ENCODE data around the gene ABCA13.

Gene ABCA13

GRCh38 chr7:48594349-48594748 is 423.1 kb downstream of the ABCA13 start:
- no peak overlapping the region for H3K4me3 ChIP-seq (replicated peaks; ENCODE audit: insufficient read depth, low read length)
- TF ChIP-seq SPI1 (IDR thresholded peaks at IDR 0.05; ENCODE audit: borderline replicate concordance, low read depth) (no peak), REST (IDR thresholded peaks at IDR 0.05; ENCODE audit: insufficient replicate concordance, low read depth) (no peak), POLR2AphosphoS5 (IDR thresholded peaks at IDR 0.05; ENCODE audit: low read depth) (no peak), GABPA (IDR thresholded peaks at IDR 0.05; ENCODE audit: low read depth) (no peak), CTCF (IDR thresholded peaks at IDR 0.05; ENCODE audit: insufficient read depth, low read length) (no peak)
- H3K27me3 ChIP-seq (ENCODE audit: insufficient read depth, poor library complexity, severe bottlenecking), result no peaks in the 10 kb centered on the region
- no peak for DNase-seq (ENCODE audit: low read depth in 1 of 2, low spot score in 1 of 2)
- no peak overlapping the region for H3K27ac ChIP-seq (replicated peaks)

- no peak for DNase-seq (ENCODE audit: low read depth in 1 of 2, low spot score in 1 of 2)
- H3K27ac ChIP-seq (replicated peaks), result no peak overlapping the region
- H3K27me3 ChIP-seq (ENCODE audit: insufficient read depth, poor library complexity, severe bottlenecking), result no peaks in the 10 kb centered on the region
- no peak overlapping the region for H3K4me3 ChIP-seq (replicated peaks; ENCODE audit: insufficient read depth, low read length)
- TF ChIP-seq GABPA (IDR thresholded peaks at IDR 0.05; ENCODE audit: low read depth), result no peak
Measured at GRCh38 chr7:48595756-48596155, 424.5 kb downstream of the ABCA13 start.

GRCh38 chr7:48610705-48611104 is 439.4 kb downstream of the ABCA13 start:
- TF ChIP-seq CTCF (IDR thresholded peaks at IDR 0.05; ENCODE audit: insufficient read depth, low read length), result no peak
- no peak for TF ChIP-seq POLR2AphosphoS5 (IDR thresholded peaks at IDR 0.05; ENCODE audit: low read depth)
- no peak for TF ChIP-seq GABPA (IDR thresholded peaks at IDR 0.05; ENCODE audit: low read depth)
- TF ChIP-seq REST (IDR thresholded peaks at IDR 0.05; ENCODE audit: insufficient replicate concordance, low read depth), result no peak
- no peak overlapping the region for H3K27ac ChIP-seq (replicated peaks)
- no peaks in the 10 kb centered on the region for H3K27me3 ChIP-seq (ENCODE audit: insufficient read depth, poor library complexity, severe bottlenecking)
- no peak for DNase-seq (ENCODE audit: low read depth in 1 of 2, low spot score in 1 of 2)
- H3K4me3 ChIP-seq (replicated peaks; ENCODE audit: insufficient read depth, low read length), result no peak overlapping the region

GRCh38 chr7:48611993-48612392 is 440.7 kb downstream of the ABCA13 start:
- Histone ChIP-seq H3K27me3 (ENCODE audit: insufficient read depth, poor library complexity, severe bottlenecking) (no peaks in the 10 kb centered on the region), H3K27ac (replicated peaks) (no peak overlapping the region), H3K4me3 (replicated peaks; ENCODE audit: insufficient read depth, low read length) (no peak overlapping the region)
- no peak for DNase-seq (ENCODE audit: low read depth in 1 of 2, low spot score in 1 of 2)
- TF ChIP-seq GABPA (IDR thresholded peaks at IDR 0.05; ENCODE audit: low read depth) (no peak), POLR2AphosphoS5 (IDR thresholded peaks at IDR 0.05; ENCODE audit: low read depth) (no peak), SPI1 (IDR thresholded peaks at IDR 0.05; ENCODE audit: borderline replicate concordance, low read depth) (no peak), REST (IDR thresholded peaks at IDR 0.05; ENCODE audit: insufficient replicate concordance, low read depth) (no peak), CTCF (IDR thresholded peaks at IDR 0.05; ENCODE audit: insufficient read depth, low read length) (no peak)
